Measurements from ENCODE around the gene SLC37A1. TPM values are rescaled to one million over a fixed set of nuclear protein-coding genes. Genes with fewer than 3 reads are reported as not detected.
A peak's percentile ranks its signal among the peaks of the same experiment; 100 is the strongest.

The SLC37A1 gene
- total and polyA plus RNA-seq, 9 of the 15 experiments (the other 6 are each of a cell fraction or from before 2014, with no cell fraction given) = 0.06 to 3.4 (median 0.40) TPM

- Histone ChIP-seq H3K4me3 (no peak overlapping the region), H3K27me3 (ENCODE audit: control insufficient read depth in 2 of 2, insufficient read depth in 2 of 2, low read length in 2 of 2) (no peaks in the 10 kb centered on the region; a peak in 1 of 5 replicates), H3K4me1 (replicated peaks in 1 of 2; ENCODE audit: control insufficient read depth in 2 of 2, insufficient read depth in 2 of 2, low read length in 2 of 2) (peaks cover 23% of the 10 kb centered on the region in 2 experiments), H3K9me3 (replicated peaks; ENCODE audit: control insufficient read depth, insufficient read depth, low read depth, low read length) (no peaks in the 10 kb centered on the region; the same call in 1 of the 2 replicates), H4K20me1 (replicated peaks; ENCODE audit: control insufficient read depth, insufficient read depth, low read length) (no peaks in the 10 kb centered on the region), H3K36me3 (ENCODE audit: control insufficient read depth, insufficient read depth, low read length) (no peaks in the 10 kb centered on the region), H3K9me1 (ENCODE audit: control insufficient read depth, insufficient read depth, low read length) (no peaks in the 10 kb centered on the region), H3K27ac (ENCODE audit: extremely low read depth, low read depth, low read length) (no peak overlapping the region), H3K79me2 (ENCODE audit: control insufficient read depth, insufficient read depth, low read length) (no peaks in the 10 kb centered on the region), H2AFZ (ENCODE audit: low read depth, low read length) (peak overlapping the region; percentile 75), H3K9ac (ENCODE audit: insufficient read depth in 1 of 2, low read depth in 2 of 2, low read length in 2 of 2) (no peak overlapping the region), H3K4me2 (ENCODE audit: insufficient read depth, low read length) (no peak overlapping the region)
- intact Hi-C loops (cut with micrococcal nuclease) (no loop called here), in situ Hi-C loops (cut with MboI) (no loop called here)
- no TSS peak for BruUV-seq (replicated peaks)
- ATAC-seq (no peak), FAIRE-seq (no peak), DNase-seq (ENCODE audit: extremely low read depth in 1 of 4, low spot score in 3 of 4) (no peak)
- WGBS (ENCODE audit: insufficient coverage, low coverage, missing lambda C conversion rate) = 18% methylated on average over 13 of the region's 13 CpGs
- ChIA-PET CTCF (ENCODE audit: low intra/inter-chr PET ratio) (no interaction called here), POLR2A (no interaction called here)
- 0 out of 2 replicates have a peak, but pooled peaks have one; percentile 30 for TF ChIP-seq SMARCA5 (IDR thresholded peaks at IDR 0.05)
- peak; percentile 75; the same call in 1 of the 2 replicates for TF ChIP-seq BCOR (IDR thresholded peaks at IDR 0.05)
- peak; percentile 77 for TF ChIP-seq L3MBTL2 (IDR thresholded peaks at IDR 0.05)
- peak; percentile 62 to 84 for TF ChIP-seq E2F6 (IDR thresholded peaks at IDR 0.05; ENCODE audit: borderline replicate concordance in 1 of 2, extremely low read depth in 1 of 2, insufficient read depth in 1 of 2, insufficient read length in 1 of 2, low read depth in 1 of 2, low read length in 1 of 2, poor library complexity in 1 of 2, severe bottlenecking in 1 of 2)
- TF ChIP-seq, protein P1, sequence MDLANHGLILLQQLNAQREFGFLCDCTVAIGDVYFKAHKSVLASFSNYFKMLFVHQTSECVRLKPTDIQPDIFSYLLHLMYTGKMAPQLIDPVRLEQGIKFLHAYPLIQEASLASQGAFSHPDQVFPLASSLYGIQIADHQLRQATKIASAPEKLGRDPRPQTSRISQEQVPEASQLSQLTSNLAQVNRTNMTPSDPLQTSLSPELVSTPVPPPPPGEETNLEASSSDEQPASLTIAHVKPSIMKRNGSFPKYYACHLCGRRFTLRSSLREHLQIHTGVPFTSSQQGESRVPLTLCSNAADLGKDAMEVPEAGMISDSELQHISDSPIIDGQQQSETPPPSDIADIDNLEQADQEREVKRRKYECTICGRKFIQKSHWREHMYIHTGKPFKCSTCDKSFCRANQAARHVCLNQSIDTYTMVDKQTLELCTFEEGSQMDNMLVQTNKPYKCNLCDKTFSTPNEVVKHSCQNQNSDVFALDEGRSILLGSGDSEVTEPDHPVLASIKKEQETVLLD (IDR thresholded peaks at IDR 0.05) = no peak
- TF ChIP-seq MEIS2 (IDR thresholded peaks at IDR 0.05; ENCODE audit: partially characterized antibody) = no peak
- no peak for TF ChIP-seq ZFP91 (CRISPR knock-in tag; IDR thresholded peaks at IDR 0.05)
- TF ChIP-seq CHD1 (IDR thresholded peaks at IDR 0.05; ENCODE audit: low read length) = no peak
- TF ChIP-seq ZNF79 (CRISPR knock-in tag; IDR thresholded peaks at IDR 0.05; ENCODE audit: low read depth) = no peak
These were observed 39.0 kb downstream of the SLC37A1 start for GRCh38 chr21:42552407-42553336.

Measured in K562 (cell line).